HG03064 (cell line): ENCODE results near the gene TCF19.

Experiments
- ATAC-seq: cut with Tn5 transposase; IDR thresholded peaks from one replicate; pipeline ENCODE4 v1.9.1; 2021; ENCODE audit warnings: low read depth; ENCODE audit not compliant: unreplicated experiment

Gene TCF19

GRCh38 chr6:31202259-31203166 lies 44.1 kb downstream of the TCF19 start:
- ATAC-seq: no peak

GRCh38 chr6:31203345-31203979 lies 45.1 kb downstream of the TCF19 start:
- peak; percentile 38 for ATAC-seq

- no peak for ATAC-seq
These were observed 46.4 kb downstream of the TCF19 start for GRCh38 chr6:31204751-31205145.

GRCh38 chr6:31205638-31206037 lies 47.2 kb downstream of the TCF19 start:
- ATAC-seq: no peak

- no peak for ATAC-seq
These were observed 50.1 kb downstream of the TCF19 start for GRCh38 chr6:31208506-31208905.

DNA sequence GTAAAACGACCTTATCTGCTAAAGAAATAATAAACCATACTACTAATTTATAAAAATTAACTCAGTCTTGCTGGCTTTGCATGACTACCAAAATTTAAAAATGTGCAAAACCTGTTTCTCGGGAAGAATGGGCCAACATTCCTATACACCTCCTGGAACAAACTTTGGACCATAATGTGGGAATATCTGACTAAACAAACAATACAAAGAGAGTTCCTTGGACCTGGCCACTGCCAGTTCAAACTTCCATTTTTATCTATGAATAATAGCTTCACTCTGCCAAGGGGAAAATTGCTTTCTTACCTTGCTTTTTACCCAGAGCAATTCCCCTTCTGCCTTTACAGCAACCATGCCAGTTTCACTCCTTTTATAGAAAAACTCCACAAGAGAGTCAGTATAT lies 50.7 kb downstream of the TCF19 start:
- no peak for ATAC-seq

GRCh38 chr6:31210123-31210522 lies 51.7 kb downstream of the TCF19 start:
- ATAC-seq: no peak

DNA sequence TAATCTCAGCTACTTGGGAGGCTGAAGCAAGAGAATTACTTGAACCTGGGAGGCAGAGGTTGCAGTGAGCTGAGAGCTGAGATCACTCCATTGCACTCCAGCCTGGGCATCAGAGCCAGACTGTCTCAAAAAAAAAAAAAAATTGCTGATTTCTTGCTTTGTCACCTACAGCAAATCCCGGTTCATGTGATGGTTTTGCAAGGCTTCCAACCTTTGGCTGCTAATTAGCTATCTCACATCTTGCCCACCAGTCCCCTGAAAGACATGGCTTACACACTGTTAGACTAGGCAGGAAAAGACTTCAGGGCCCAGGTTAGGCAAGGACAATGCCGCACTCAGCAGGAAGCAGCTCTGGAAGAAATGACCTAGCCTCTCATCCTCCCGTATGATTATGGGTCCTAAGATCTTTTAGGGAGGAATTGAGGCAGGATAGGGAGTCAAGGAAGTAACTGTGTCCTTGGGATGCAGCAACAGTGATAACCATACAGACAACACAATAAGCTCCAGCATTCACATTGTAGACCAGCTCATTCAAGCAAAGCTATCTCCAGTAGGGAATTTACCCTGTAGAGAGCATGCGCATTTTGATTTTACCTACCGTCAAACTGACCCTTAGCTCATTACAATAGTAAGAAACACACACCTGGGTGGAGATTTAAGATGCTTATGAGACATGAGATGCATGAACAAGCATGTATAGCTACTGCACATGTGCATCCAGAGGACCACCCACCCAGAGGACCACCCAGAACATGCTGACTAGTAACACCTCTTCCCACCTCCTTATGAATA lies 52.5 kb downstream of the TCF19 start:
- ATAC-seq: no peak
